H9 (cell line): Measurements from ENCODE around the gene NPPC. TPM values are rescaled to one million over a fixed set of nuclear protein-coding genes. Genes with fewer than 3 reads are reported as not detected.
A peak's percentile ranks its signal among the peaks of the same experiment; 100 is the strongest.

ENCODE experiments used
- DNase-seq: peaks from one replicate; pipeline ENCODE4 v3.0.0-alpha.2; 2017
- H2AFZ ChIP-seq: one replicate; pipeline ENCODE4 v1.6.1; 2013; ENCODE audit warnings: mild to moderate bottlenecking, low read length, control low read depth, moderate library complexity
- H2AK5ac ChIP-seq: 2 replicates; pipeline ENCODE4 v1.6.1; 2013; ENCODE audit warnings: low read length, control low read depth, mixed read lengths; ENCODE audit not compliant: insufficient read length
- H2BK120ac ChIP-seq: one replicate; pipeline ENCODE4 v1.6.1; 2013; ENCODE audit warnings: low read depth, mild to moderate bottlenecking, low read length, control low read depth, inconsistent platforms; ENCODE audit not compliant: poor library complexity, severe bottlenecking
- H2BK12ac ChIP-seq: 2 replicates; pipeline ENCODE4 v1.6.1; 2013; ENCODE audit warnings: low read length, control low read depth, mixed read lengths, low read depth; ENCODE audit not compliant: insufficient read length
- H2BK15ac ChIP-seq: 2 replicates; pipeline ENCODE4 v1.6.1; 2013; ENCODE audit warnings: low read depth, low read length, control low read depth
- H2BK20ac ChIP-seq: one replicate; pipeline ENCODE4 v1.6.1; 2013; ENCODE audit warnings: low read depth, mild to moderate bottlenecking, low read length, control low read depth, inconsistent platforms; ENCODE audit not compliant: poor library complexity, severe bottlenecking
- H2BK5ac ChIP-seq: 2 replicates; pipeline ENCODE4 v1.6.1; 2013; ENCODE audit warnings: low read length, control low read depth, mixed read lengths; ENCODE audit not compliant: insufficient read length
- H3K14ac ChIP-seq: 2 replicates; pipeline ENCODE4 v1.6.1; 2013; ENCODE audit warnings: low read length, control low read depth; ENCODE audit not compliant: insufficient read depth
- H3K18ac ChIP-seq: 2 replicates; pipeline ENCODE4 v1.6.1; 2013; ENCODE audit warnings: low read depth, mild to moderate bottlenecking, mixed read lengths, low read length, control low read depth; ENCODE audit not compliant: insufficient read length
- H3K23ac ChIP-seq: 2 replicates; pipeline ENCODE4 v1.6.1; 2013; ENCODE audit warnings: low read length, control low read depth, mixed read lengths, low read depth; ENCODE audit not compliant: insufficient read length
- H3K23me2 ChIP-seq: 2 replicates; pipeline ENCODE4 v1.6.1; 2013; ENCODE audit warnings: low read depth, mild to moderate bottlenecking, mixed read lengths, low read length, control low read depth; ENCODE audit not compliant: insufficient read length, poor library complexity, severe bottlenecking
- H3K27ac ChIP-seq: 2 replicates; pipeline ENCODE4 v1.5.1; 2013; ENCODE audit warnings: low read length, control low read depth, mixed read lengths, low read depth; ENCODE audit not compliant: insufficient read length
- H3K27me3 ChIP-seq: 2 replicates; pipeline ENCODE4 v1.6.1; 2013; ENCODE audit warnings: low read length, control low read depth, inconsistent platforms; ENCODE audit not compliant: insufficient read depth
- H3K4ac ChIP-seq: 2 replicates; pipeline ENCODE4 v1.6.1; 2013; ENCODE audit warnings: low read depth, mild to moderate bottlenecking, control low read depth, inconsistent platforms, low read length, moderate library complexity
- H3K4me1 ChIP-seq: 2 replicates; pipeline ENCODE4 v1.6.1; 2013; ENCODE audit warnings: low read length, control low read depth, inconsistent platforms; ENCODE audit not compliant: insufficient read depth
- H3K4me2 ChIP-seq: 2 replicates; pipeline ENCODE4 v1.6.1; 2013; ENCODE audit warnings: low read length, control low read depth, mixed read lengths; ENCODE audit not compliant: insufficient read length, insufficient read depth
- H3K56ac ChIP-seq: 2 replicates; pipeline ENCODE4 v1.6.1; 2013; ENCODE audit warnings: low read depth, mild to moderate bottlenecking, mixed read lengths, low read length, control low read depth; ENCODE audit not compliant: insufficient read length
- H3K79me1 ChIP-seq: 2 replicates; pipeline ENCODE4 v1.6.1; 2013; ENCODE audit warnings: low read depth, mild to moderate bottlenecking, moderate library complexity, low read length, control low read depth, inconsistent platforms; ENCODE audit not compliant: insufficient read depth, poor library complexity, severe bottlenecking
- H3K79me2 ChIP-seq: 2 replicates; pipeline ENCODE4 v1.6.1; 2013; ENCODE audit warnings: low read length, control low read depth, inconsistent platforms; ENCODE audit not compliant: insufficient read depth
- H3K9ac ChIP-seq: 2 replicates; pipeline ENCODE4 v1.6.1; 2013; ENCODE audit warnings: low read length, control low read depth, mixed read lengths; ENCODE audit not compliant: insufficient read length; ENCODE audit errors: extremely low read depth
- H3K9me3 ChIP-seq: one replicate; pipeline ENCODE4 v1.6.1; 2013; ENCODE audit warnings: low read depth, low read length, inconsistent platforms; ENCODE audit not compliant: control insufficient read depth
- H3T11ph ChIP-seq: one replicate; pipeline ENCODE4 v1.6.1; 2013; ENCODE audit warnings: mild to moderate bottlenecking, low read length, control low read depth, inconsistent platforms
- H4K20me1 ChIP-seq: one replicate; pipeline ENCODE4 v1.6.1; 2013; ENCODE audit not compliant: control insufficient read depth, insufficient read length, insufficient read depth
- H4K5ac ChIP-seq: 2 replicates; pipeline ENCODE4 v1.6.1; 2013; ENCODE audit warnings: low read depth, mild to moderate bottlenecking, mixed read lengths, low read length, control low read depth; ENCODE audit not compliant: insufficient read length
- H4K8ac ChIP-seq: replicated peaks from 2 replicates; pipeline ENCODE4 v1.6.1; 2013; ENCODE audit warnings: low read length, control low read depth, mixed read lengths, low read depth; ENCODE audit not compliant: insufficient read length
- H4K91ac ChIP-seq: 2 replicates; pipeline ENCODE4 v1.6.1; 2013; ENCODE audit warnings: low read depth, mild to moderate bottlenecking, moderate library complexity, mixed read lengths, low read length, control low read depth; ENCODE audit not compliant: insufficient read length
- H3K27ac Mint-ChIP-seq, 3 experiments: 2 replicates in 2 of 3; 3 replicates in 1 of 3; pipeline ENCODE4 v1.8.0; 2020 to 2021; ENCODE audit warnings: mixed read lengths in 3 of 3, mild to moderate bottlenecking in 1 of 3, moderate library complexity in 1 of 3
- H3K27me3 Mint-ChIP-seq: 2 replicates; pipeline ENCODE4 v1.8.0; 2021; ENCODE audit warnings: low read depth, mild to moderate bottlenecking, moderate library complexity, mixed read lengths
- H3K36me3 Mint-ChIP-seq, 3 experiments: 2 replicates in 2 of 3; 3 replicates in 1 of 3; pipeline ENCODE4 v1.8.0; 2020 to 2021; ENCODE audit warnings: low read depth in 3 of 3, mixed read lengths in 3 of 3; ENCODE audit not compliant: insufficient read depth in 1 of 3
- H3K4me1 Mint-ChIP-seq, 2 experiments: 2 replicates each; pipeline ENCODE4 v1.8.0; 2020; ENCODE audit warnings: mixed read lengths in 2 of 2
- H3K4me3 Mint-ChIP-seq, 2 experiments: 2 replicates in 1 of 2; 3 replicates in 1 of 2; pipeline ENCODE4 v1.8.0; 2020 to 2021; ENCODE audit warnings: mild to moderate bottlenecking in 2 of 2, mixed read lengths in 2 of 2, moderate library complexity in 1 of 2
- H3K9me3 Mint-ChIP-seq, 2 experiments: 2 replicates in 1 of 2; 3 replicates in 1 of 2; pipeline ENCODE4 v1.8.0; 2020; ENCODE audit warnings: mild to moderate bottlenecking in 2 of 2, mixed read lengths in 2 of 2, moderate library complexity in 1 of 2
- WGBS: extraction: QIAGEN DNeasy Blood & Tissue Kit; methylation state at CpG from one replicate; pipeline ENCODE4 v1.1.7; 2013; ENCODE audit warnings: missing lambda C conversion rate, low lambda C conversion rate, mixed read lengths; ENCODE audit not compliant: insufficient read length; ENCODE audit errors: extremely low coverage; 5-methylcytosine and 5-hydroxymethylcytosine counted together
- total RNA-seq: library from RNA; stranded (reverse); gene quantifications from 2 replicates; pipeline ENCODE4 v1.2.1, GENCODE V29; 2021
- TF ChIP-seq, protein P1 (sequence below): fragments of 200-600 bp; sonication (generic); conservative IDR thresholded peaks from 3 replicates; pipeline ENCODE4 v1.8.0; 2021; ENCODE audit warnings: antibody characterized with exemption, mild to moderate bottlenecking

The NPPC gene
- total RNA-seq, 1 experiment from 2014 or later: 1.1 TPM

DNA sequence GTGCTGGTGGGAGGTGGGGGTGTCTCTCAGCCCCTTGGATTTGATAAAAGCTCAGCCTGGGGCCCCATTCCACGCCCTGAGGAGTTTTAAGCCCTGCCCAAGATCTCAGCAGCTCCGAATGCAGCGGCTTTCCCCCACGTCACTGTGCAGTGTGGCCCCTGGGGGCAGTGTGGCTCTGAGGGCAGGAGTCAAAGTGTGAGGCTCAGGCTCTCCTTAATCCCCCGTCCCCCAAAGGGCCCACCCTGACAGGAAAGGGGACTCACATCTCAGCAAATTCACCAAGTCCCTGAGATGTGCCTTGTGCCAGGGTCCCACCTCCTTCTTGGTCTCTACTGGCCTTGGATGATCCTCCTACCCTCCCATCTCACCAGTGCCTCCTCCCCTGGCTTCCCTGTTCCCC lies 25.2 kb downstream of the NPPC start:
- Histone ChIP-seq H4K5ac (no peak overlapping the region), H3K18ac (no peak overlapping the region), H4K91ac (no peak overlapping the region), H3K9me3 (no peaks in the 10 kb centered on the region), H3K56ac (no peak overlapping the region), H3K23ac (no peak overlapping the region), H2BK15ac (no peak overlapping the region), H3K9ac (no peak overlapping the region), H3K27me3 (no peaks in the 10 kb centered on the region), H3K27ac (no peak overlapping the region), H4K20me1 (no peaks in the 10 kb centered on the region), H3K14ac (no peak overlapping the region), H2BK120ac (no peak overlapping the region), H3T11ph (no peak overlapping the region), H2BK5ac (no peak overlapping the region), H2BK12ac (no peak overlapping the region), H3K4ac (no peak overlapping the region), H3K23me2 (peaks cover 2% of the 10 kb centered on the region), H3K4me1 (no peaks in the 10 kb centered on the region; the same call in 1 of the 2 replicates), H2BK20ac (no peak overlapping the region), H4K8ac (no peak overlapping the region), H3K79me1 (no peaks in the 10 kb centered on the region), H3K79me2 (no peaks in the 10 kb centered on the region), H3K4me2 (peak overlapping the region; percentile 7), H2AK5ac (no peak overlapping the region), H2AFZ (peak overlapping the region; percentile 74)
- peak; percentile 60 for DNase-seq
- Mint-ChIP-seq H3K9me3 (no peaks in the 10 kb centered on the region), H3K27me3 (peaks cover 13% of the 10 kb centered on the region), H3K36me3 (no peaks in the 10 kb centered on the region), H3K27ac (no peak overlapping the region), H3K4me1 (peaks cover 9 to 16% of the 10 kb centered on the region in 2 experiments), H3K4me3 (no peak overlapping the region)
- no CpG with 5 or more reads among the region's 5 CpGs for WGBS
- TF ChIP-seq, protein P1, sequence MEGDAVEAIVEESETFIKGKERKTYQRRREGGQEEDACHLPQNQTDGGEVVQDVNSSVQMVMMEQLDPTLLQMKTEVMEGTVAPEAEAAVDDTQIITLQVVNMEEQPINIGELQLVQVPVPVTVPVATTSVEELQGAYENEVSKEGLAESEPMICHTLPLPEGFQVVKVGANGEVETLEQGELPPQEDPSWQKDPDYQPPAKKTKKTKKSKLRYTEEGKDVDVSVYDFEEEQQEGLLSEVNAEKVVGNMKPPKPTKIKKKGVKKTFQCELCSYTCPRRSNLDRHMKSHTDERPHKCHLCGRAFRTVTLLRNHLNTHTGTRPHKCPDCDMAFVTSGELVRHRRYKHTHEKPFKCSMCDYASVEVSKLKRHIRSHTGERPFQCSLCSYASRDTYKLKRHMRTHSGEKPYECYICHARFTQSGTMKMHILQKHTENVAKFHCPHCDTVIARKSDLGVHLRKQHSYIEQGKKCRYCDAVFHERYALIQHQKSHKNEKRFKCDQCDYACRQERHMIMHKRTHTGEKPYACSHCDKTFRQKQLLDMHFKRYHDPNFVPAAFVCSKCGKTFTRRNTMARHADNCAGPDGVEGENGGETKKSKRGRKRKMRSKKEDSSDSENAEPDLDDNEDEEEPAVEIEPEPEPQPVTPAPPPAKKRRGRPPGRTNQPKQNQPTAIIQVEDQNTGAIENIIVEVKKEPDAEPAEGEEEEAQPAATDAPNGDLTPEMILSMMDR: no peak; the same call in 2 of the 3 replicates
